Trophoblast cell (in vitro differentiated cells and primary cell): ENCODE measurements around the gene PLCL1.

Experiments used
- DNase-seq, 2 donors: peaks; one replicate each; pipeline ENCODE4 v3.0.0-alpha.2; 2016
- H2AFZ ChIP-seq: 2 replicates; pipeline ENCODE4 v1.6.1; 2013; ENCODE audit warnings: low read length, moderate library complexity, mild to moderate bottlenecking; ENCODE audit not compliant: insufficient read depth, poor library complexity
- H2AK5ac ChIP-seq: 2 replicates; pipeline ENCODE4 v1.6.1; 2013; ENCODE audit warnings: mild to moderate bottlenecking, low read length
- H2BK120ac ChIP-seq: 2 replicates; pipeline ENCODE4 v1.6.1; 2013; ENCODE audit warnings: low read length, mild to moderate bottlenecking, moderate library complexity; ENCODE audit not compliant: insufficient read depth, poor library complexity
- H2BK12ac ChIP-seq: 2 replicates; pipeline ENCODE4 v1.6.1; 2013; ENCODE audit warnings: mild to moderate bottlenecking, low read length, moderate library complexity
- H2BK5ac ChIP-seq: 2 replicates; pipeline ENCODE4 v1.6.1; 2013; ENCODE audit warnings: low read length, low read depth, moderate library complexity, mild to moderate bottlenecking; ENCODE audit not compliant: poor library complexity
- H3K14ac ChIP-seq: 2 replicates; pipeline ENCODE4 v1.6.1; 2013; ENCODE audit warnings: mild to moderate bottlenecking, low read length
- H3K18ac ChIP-seq: 2 replicates; pipeline ENCODE4 v1.6.1; 2013; ENCODE audit warnings: mild to moderate bottlenecking, low read length
- H3K23ac ChIP-seq: 2 replicates; pipeline ENCODE4 v1.6.1; 2013; ENCODE audit warnings: low read length
- H3K27ac ChIP-seq: 2 replicates; pipeline ENCODE4 v1.5.1; 2013; ENCODE audit warnings: low read depth, mild to moderate bottlenecking, inconsistent platforms, low read length, moderate library complexity
- H3K27me3 ChIP-seq: 2 replicates; pipeline ENCODE4 v1.6.1; 2013; ENCODE audit warnings: inconsistent platforms, mild to moderate bottlenecking, low read length, moderate library complexity; ENCODE audit not compliant: insufficient read depth
- H3K36me3 ChIP-seq, 2 experiments: 1 replicate in 1 of 2; 2 replicates in 1 of 2; pipeline ENCODE4 v1.6.1; 2013; ENCODE audit warnings: low read length in 2 of 2, mild to moderate bottlenecking in 2 of 2, moderate library complexity in 1 of 2; ENCODE audit not compliant: insufficient read depth in 2 of 2, control insufficient read depth in 1 of 2
- H3K4ac ChIP-seq: 2 replicates; pipeline ENCODE4 v1.6.1; 2013; ENCODE audit warnings: low read depth, mild to moderate bottlenecking, low read length, moderate library complexity
- H3K4me1 ChIP-seq, 2 experiments: 1 replicate in 1 of 2; 2 replicates in 1 of 2; pipeline ENCODE4 v1.6.1; 2013; ENCODE audit warnings: low read length in 2 of 2, mild to moderate bottlenecking in 2 of 2, moderate library complexity in 1 of 2; ENCODE audit not compliant: insufficient read depth in 2 of 2, control insufficient read depth in 1 of 2
- H3K4me2 ChIP-seq: 2 replicates; pipeline ENCODE4 v1.6.1; 2013; ENCODE audit warnings: inconsistent platforms, mild to moderate bottlenecking, low read length, moderate library complexity
- H3K4me3 ChIP-seq: 2 replicates; pipeline ENCODE4 v1.5.1; 2013; ENCODE audit warnings: mild to moderate bottlenecking, low read depth, low read length, inconsistent platforms
- H3K79me1 ChIP-seq: one replicate; pipeline ENCODE4 v1.6.1; 2013; ENCODE audit warnings: low read length
- H3K79me2 ChIP-seq: 2 replicates; pipeline ENCODE4 v1.6.1; 2013; ENCODE audit warnings: low read length, mild to moderate bottlenecking; ENCODE audit not compliant: control insufficient read depth, insufficient read depth, poor library complexity
- H3K9ac ChIP-seq: 2 replicates; pipeline ENCODE4 v1.6.1; 2013; ENCODE audit warnings: mild to moderate bottlenecking, low read length
- H3K9me3 ChIP-seq: 2 replicates; pipeline ENCODE4 v1.6.1; 2013; ENCODE audit warnings: low read depth, mild to moderate bottlenecking, control low read depth, inconsistent platforms, low read length; ENCODE audit not compliant: insufficient read depth
- H4K12ac ChIP-seq: 2 replicates; pipeline ENCODE4 v1.6.1; 2013; ENCODE audit warnings: low read depth, mild to moderate bottlenecking, low read length, moderate library complexity
- H4K8ac ChIP-seq: 2 replicates; pipeline ENCODE4 v1.6.1; 2013; ENCODE audit warnings: low read depth, mild to moderate bottlenecking, low read length, moderate library complexity
- H4K91ac ChIP-seq: one replicate; pipeline ENCODE4 v1.6.1; 2013; ENCODE audit warnings: low read depth, mild to moderate bottlenecking, low read length, moderate library complexity
- WGBS: extraction: QIAGEN DNeasy Blood & Tissue Kit; methylation state at CpG from one replicate; pipeline ENCODE4 v1.1.7; 2013; ENCODE audit warnings: missing lambda C conversion rate; ENCODE audit not compliant: insufficient read length, insufficient coverage; ENCODE audit errors: extremely low coverage; 5-methylcytosine and 5-hydroxymethylcytosine counted together

The PLCL1 gene

GRCh38 chr2:197997083-197997541 is 192.7 kb downstream of the PLCL1 start:
- Histone ChIP-seq H3K9me3 (no peaks in the 10 kb centered on the region), H2AFZ (no peak overlapping the region), H3K23ac (peak overlapping the region; percentile 33), H3K4ac (no peak overlapping the region), H3K4me2 (no peak overlapping the region), H3K36me3 (no peaks in the 10 kb centered on the region), H3K27me3 (no peaks in the 10 kb centered on the region), H3K14ac (no peak overlapping the region), H2AK5ac (no peak overlapping the region), H4K8ac (no peak overlapping the region), H3K27ac (no peak overlapping the region), H3K4me3 (no peak overlapping the region), H3K79me2 (no peaks in the 10 kb centered on the region), H4K12ac (no peak overlapping the region), H2BK12ac (no peak overlapping the region), H3K4me1 (no peaks in the 10 kb centered on the region), H2BK120ac (no peak overlapping the region), H3K79me1 (no peaks in the 10 kb centered on the region), H4K91ac (no peak overlapping the region), H3K18ac (no peak overlapping the region), H2BK5ac (no peak overlapping the region), H3K9ac (no peak overlapping the region)
- no peak for DNase-seq
- no CpG with 5 or more reads among the region's 7 CpGs for WGBS

GRCh38 chr2:197998702-197999101 is 194.3 kb downstream of the PLCL1 start:
- Histone ChIP-seq H3K14ac (no peak overlapping the region), H2BK12ac (no peak overlapping the region), H3K36me3 (no peaks in the 10 kb centered on the region), H3K4me2 (no peak overlapping the region), H3K9ac (no peak overlapping the region), H4K8ac (no peak overlapping the region), H3K23ac (no peak overlapping the region), H2AK5ac (no peak overlapping the region), H2AFZ (no peak overlapping the region), H3K79me1 (no peaks in the 10 kb centered on the region), H3K18ac (no peak overlapping the region), H2BK5ac (no peak overlapping the region), H4K12ac (no peak overlapping the region), H3K9me3 (no peaks in the 10 kb centered on the region), H3K4ac (no peak overlapping the region), H2BK120ac (no peak overlapping the region), H3K27me3 (no peaks in the 10 kb centered on the region), H3K79me2 (no peaks in the 10 kb centered on the region), H3K4me1 (no peaks in the 10 kb centered on the region), H4K91ac (no peak overlapping the region), H3K4me3 (no peak overlapping the region), H3K27ac (no peak overlapping the region)
- no peak for DNase-seq
- WGBS, result no CpG with 5 or more reads among the region's 3 CpGs

GRCh38 chr2:198000417-198000816 is 196.0 kb downstream of the PLCL1 start:
- Histone ChIP-seq H2AFZ (no peak overlapping the region), H3K23ac (no peak overlapping the region), H4K12ac (no peak overlapping the region), H2BK120ac (no peak overlapping the region), H3K27me3 (no peaks in the 10 kb centered on the region), H2BK5ac (no peak overlapping the region), H2BK12ac (no peak overlapping the region), H3K9ac (no peak overlapping the region), H2AK5ac (no peak overlapping the region), H3K4ac (no peak overlapping the region), H3K79me1 (no peaks in the 10 kb centered on the region), H3K4me2 (no peak overlapping the region), H3K27ac (no peak overlapping the region), H3K4me1 (no peaks in the 10 kb centered on the region), H3K9me3 (no peaks in the 10 kb centered on the region), H3K18ac (no peak overlapping the region), H3K79me2 (no peaks in the 10 kb centered on the region), H3K4me3 (no peak overlapping the region), H3K14ac (no peak overlapping the region), H4K91ac (no peak overlapping the region), H3K36me3 (no peaks in the 10 kb centered on the region), H4K8ac (no peak overlapping the region)
- no peak for DNase-seq
- no CpG with 5 or more reads among the region's 1 CpG for WGBS

- no peaks in the 10 kb centered on the region for H3K36me3 ChIP-seq
- H3K79me2 ChIP-seq, result no peaks in the 10 kb centered on the region
- H3K14ac ChIP-seq, result no peak overlapping the region
- no peak overlapping the region for H3K9ac ChIP-seq
- no peaks in the 10 kb centered on the region for H3K4me1 ChIP-seq
- no peak overlapping the region for H3K27ac ChIP-seq
- H3K79me1 ChIP-seq, result no peaks in the 10 kb centered on the region
- H3K23ac ChIP-seq, result no peak overlapping the region
- no peak overlapping the region for H2AK5ac ChIP-seq
- H4K8ac ChIP-seq, result no peak overlapping the region
- no peaks in the 10 kb centered on the region for H3K9me3 ChIP-seq
- H3K18ac ChIP-seq, result no peak overlapping the region
- H3K27me3 ChIP-seq, result no peaks in the 10 kb centered on the region
- no peak overlapping the region for H3K4me3 ChIP-seq
- H2BK5ac ChIP-seq, result no peak overlapping the region
- no peak overlapping the region for H3K4me2 ChIP-seq
- no peak overlapping the region for H4K12ac ChIP-seq
- H2BK120ac ChIP-seq, result no peak overlapping the region
- H3K4ac ChIP-seq, result no peak overlapping the region
- H2AFZ ChIP-seq, result no peak overlapping the region
- WGBS, result no CpG with 5 or more reads among the region's 1 CpG
- H4K91ac ChIP-seq, result no peak overlapping the region
- H2BK12ac ChIP-seq, result no peak overlapping the region
- DNase-seq, result no peak
Observed at GRCh38 chr2:198004173-198004572, 199.8 kb downstream of the PLCL1 start.
